DND-41 (cell line): ENCODE results near the gene GCSH.

ENCODE experiments used
- CTCF ChIP-seq: IDR thresholded peaks from 2 replicates; pipeline ENCODE4 v1.5.1; 2012; ENCODE audit warnings: borderline replicate concordance, low read length, moderate library complexity, mild to moderate bottlenecking; ENCODE audit not compliant: poor library complexity, severe bottlenecking; ENCODE audit errors: extremely low read depth
- EZH2 ChIP-seq: IDR thresholded peaks from 3 replicates; pipeline ENCODE4 v1.6.1; 2012; ENCODE audit warnings: borderline replicate concordance, low read depth, mild to moderate bottlenecking, moderate library complexity, low read length, inconsistent platforms; ENCODE audit not compliant: severe bottlenecking

- TF ChIP-seq CTCF (no peak), EZH2 (no peak)
Observed at GRCh38 chr16:81130126-81130525, 33.9 kb upstream of the GCSH start.
